ENCODE measurements around the gene RIC8A. TPM values are rescaled to one million over a fixed set of nuclear protein-coding genes. Genes with fewer than 3 reads are reported as not detected.
A peak's percentile ranks its signal among the peaks of the same experiment; 100 is the strongest.
"Not testable (repeated sequence)": the region's sequence is repeated elsewhere in the genome, so short reads cannot be mapped to it uniquely, and the experiment has no call there.

The RIC8A gene
- total RNA-seq, 2 experiments from 2014 or later, result 100 to 104 TPM

DNA sequence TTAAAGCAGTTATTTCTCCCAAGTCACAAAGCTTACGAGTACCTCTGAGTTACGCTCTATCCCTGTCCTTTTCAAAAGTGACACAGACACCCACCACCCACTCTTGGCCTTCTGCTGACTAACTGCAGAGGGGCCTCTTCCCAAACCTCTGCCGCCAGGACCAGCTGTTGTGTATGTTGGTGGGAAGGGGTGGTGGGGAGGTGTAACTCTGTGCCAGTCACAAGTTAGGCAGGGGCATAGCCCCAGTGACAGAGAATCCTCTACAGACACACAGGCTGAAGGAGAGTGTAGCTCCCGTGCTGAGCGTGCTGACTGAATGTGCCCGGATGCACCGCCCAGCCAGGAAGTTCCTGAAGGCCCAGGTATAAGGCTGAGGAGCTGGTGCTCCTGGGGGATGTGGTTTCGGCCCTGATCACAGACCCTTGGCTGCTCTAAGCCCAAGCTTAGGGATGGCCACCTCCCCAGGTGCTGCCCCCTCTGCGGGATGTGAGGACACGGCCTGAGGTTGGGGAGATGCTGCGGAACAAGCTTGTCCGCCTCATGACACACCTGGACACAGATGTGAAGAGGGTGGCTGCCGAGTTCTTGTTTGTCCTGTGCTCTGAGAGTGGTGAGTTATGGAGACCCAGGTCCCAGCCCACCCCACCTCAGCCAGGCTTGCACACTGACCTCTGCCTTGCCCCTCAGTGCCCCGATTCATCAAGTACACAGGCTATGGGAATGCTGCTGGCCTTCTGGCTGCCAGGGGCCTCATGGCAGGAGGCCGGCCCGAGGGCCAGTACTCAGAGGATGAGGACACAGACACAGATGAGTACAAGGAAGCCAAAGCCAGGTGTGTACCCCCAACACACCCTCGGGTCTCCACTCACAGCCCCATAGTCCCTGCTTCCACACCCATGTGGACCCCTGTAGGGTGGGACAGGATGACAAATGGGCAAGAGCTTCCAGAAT, 4.9 kb downstream of the RIC8A start:
- Mint-ChIP-seq H3K4me1 (ENCODE audit: low read depth) (peaks cover 21% of the 10 kb centered on the region), H3K4me3 (no peak overlapping the region), H3K36me3 (peaks cover 46% of the 10 kb centered on the region), H3K27me3 (no peaks in the 10 kb centered on the region), H3K9me3 (no peaks in the 10 kb centered on the region), H3K27ac (no peak overlapping the region)
- intact Hi-C loops (cut with micrococcal nuclease), result no loop called here
- DNase-seq, result no peak
- CTCF ChIA-PET, result interaction anchor here (0.6 to 1.9 kb wide), 2 partner anchors 39 to 67 kb away, joined by 3 to 5 read pairs; no protein-coding TSS in a partner anchor
- POLR2A ChIA-PET, result interaction anchor here (1.7 kb wide), 1 partner anchor 24 kb away, joined by 5 read pairs; the partner anchor contains the start of gene PSMD13

DNA sequence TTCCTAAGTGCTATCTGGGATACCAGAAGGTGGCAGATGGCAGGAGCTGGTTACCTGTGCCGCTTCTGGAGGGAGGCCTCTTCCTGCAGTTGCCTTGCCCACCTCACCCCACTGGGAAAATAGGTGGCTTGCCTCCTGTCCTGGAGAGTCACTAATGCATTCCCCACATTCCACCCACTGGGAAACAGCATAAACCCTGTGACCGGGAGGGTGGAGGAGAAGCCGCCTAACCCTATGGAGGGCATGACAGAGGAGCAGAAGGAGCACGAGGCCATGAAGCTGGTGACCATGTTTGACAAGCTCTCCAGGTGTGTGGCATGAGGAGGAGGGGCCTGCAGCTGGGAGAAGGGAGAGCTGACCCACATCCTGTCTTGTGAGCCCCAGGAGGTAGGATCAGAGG, 5.6 kb downstream of the RIC8A start:
- H3K36me3 Mint-ChIP-seq, result peaks cover 39% of the 10 kb centered on the region
- H3K4me3 Mint-ChIP-seq, result no peak overlapping the region
- no peak for DNase-seq
- intact Hi-C loops (cut with micrococcal nuclease), result no loop called here
- CTCF ChIA-PET, result interaction anchor here (1.9 kb wide), 1 partner anchor 39 kb away, joined by 5 read pairs; no protein-coding TSS in a partner anchor
- H3K27ac Mint-ChIP-seq, result no peak overlapping the region
- POLR2A ChIA-PET, result no interaction called here
- no peaks in the 10 kb centered on the region for H3K9me3 Mint-ChIP-seq
- H3K4me1 Mint-ChIP-seq (ENCODE audit: low read depth), result peaks cover 27% of the 10 kb centered on the region
- H3K27me3 Mint-ChIP-seq, result no peaks in the 10 kb centered on the region

GRCh38 chr11:214083-214482, 6.6 kb downstream of the RIC8A start:
- H3K4me3 Mint-ChIP-seq, result no peak overlapping the region

DNA sequence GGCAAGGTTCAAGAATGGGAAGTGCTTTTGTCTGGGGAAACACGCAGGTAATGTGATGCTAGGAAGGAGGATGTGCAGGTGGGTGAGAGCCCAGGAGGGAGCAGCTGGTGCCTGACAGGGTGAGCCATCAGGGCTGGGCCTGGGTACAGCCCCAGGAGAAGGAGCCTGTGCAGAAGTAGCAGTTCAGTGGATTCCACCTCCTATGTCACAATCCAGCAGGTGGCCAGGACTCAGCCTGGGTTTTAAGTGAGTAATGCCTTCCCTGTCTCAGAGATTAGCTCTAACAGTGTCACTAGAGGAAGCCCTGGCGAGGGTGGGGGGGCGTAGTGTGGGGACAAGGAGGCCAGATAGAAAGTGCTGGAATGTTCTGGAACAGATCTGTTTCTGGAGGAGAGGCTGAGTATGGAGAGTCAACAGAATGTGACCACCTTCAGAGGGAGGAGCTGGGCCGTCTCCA, 8.1 kb downstream of the RIC8A start:
- POLR2A ChIA-PET, result interaction anchor here (0.7 to 1.4 kb wide), 2 partner anchors 8 to 144 kb away, joined by 3 to 8 read pairs; partner anchors contain the start of genes BET1L and RIC8A
- no peak for DNase-seq
- CTCF ChIA-PET, result interaction anchor here (0.7 to 1.4 kb wide), 3 partner anchors 35 to 303 kb away, joined by 3 to 5 read pairs (median 4); no protein-coding TSS in a partner anchor
- no peaks in the 10 kb centered on the region for H3K27me3 Mint-ChIP-seq
- peaks cover 29% of the 10 kb centered on the region for H3K36me3 Mint-ChIP-seq
- intact Hi-C loops (cut with micrococcal nuclease), result no loop called here
- peaks cover 15% of the 10 kb centered on the region for H3K4me1 Mint-ChIP-seq (ENCODE audit: low read depth)
- H3K4me3 Mint-ChIP-seq, result no peak overlapping the region
- no peak overlapping the region for H3K27ac Mint-ChIP-seq
- no peaks in the 10 kb centered on the region for H3K9me3 Mint-ChIP-seq

More at GRCh38 chr11:214083-214482, 6.6 kb downstream of the RIC8A start:
- H3K27ac Mint-ChIP-seq, result no peak overlapping the region
- no peaks in the 10 kb centered on the region for H3K9me3 Mint-ChIP-seq
- ChIA-PET POLR2A (no interaction called here), CTCF (no interaction called here)
- no peaks in the 10 kb centered on the region for H3K27me3 Mint-ChIP-seq
- no peak for DNase-seq
- H3K4me1 Mint-ChIP-seq (ENCODE audit: low read depth), result peaks cover 27% of the 10 kb centered on the region
- peaks cover 38% of the 10 kb centered on the region for H3K36me3 Mint-ChIP-seq
- intact Hi-C loops (cut with micrococcal nuclease), result no loop called here

- Mint-ChIP-seq H3K27ac (no peak overlapping the region), H3K9me3 (no peaks in the 10 kb centered on the region), H3K4me1 (ENCODE audit: low read depth) (peaks cover 10% of the 10 kb centered on the region), H3K36me3 (peaks cover 22% of the 10 kb centered on the region), H3K27me3 (no peaks in the 10 kb centered on the region), H3K4me3 (no peak overlapping the region)
- DNase-seq, result no peak
- POLR2A ChIA-PET, result interaction anchor here (0.7 to 1.4 kb wide), 2 partner anchors 9 to 143 kb away, joined by 3 to 8 read pairs; partner anchors contain the start of genes BET1L and RIC8A
- CTCF ChIA-PET, result interaction anchor here (0.7 to 1.4 kb wide), 3 partner anchors 34 to 303 kb away, joined by 3 to 5 read pairs (median 4); no protein-coding TSS in a partner anchor
- intact Hi-C loops (cut with micrococcal nuclease), result no loop called here
Measured at GRCh38 chr11:216081-216974, 8.8 kb downstream of the RIC8A start.

- Mint-ChIP-seq H3K27ac (peak overlapping the region; percentile 7), H3K36me3 (peaks cover 13% of the 10 kb centered on the region), H3K4me1 (ENCODE audit: low read depth) (peaks cover 7% of the 10 kb centered on the region), H3K9me3 (no peaks in the 10 kb centered on the region), H3K27me3 (no peaks in the 10 kb centered on the region), H3K4me3 (no peak overlapping the region)
- CTCF ChIA-PET, result no interaction called here
- POLR2A ChIA-PET, result no interaction called here
- DNase-seq, result no peak
- intact Hi-C loops (cut with micrococcal nuclease), result no loop called here
Measured at GRCh38 chr11:217704-218103, 10.2 kb downstream of the RIC8A start.

GRCh38 chr11:218815-219593, 11.5 kb downstream of the RIC8A start:
- H3K27ac Mint-ChIP-seq, result no peak overlapping the region
- CTCF ChIA-PET, result no interaction called here
- no peaks in the 10 kb centered on the region for H3K27me3 Mint-ChIP-seq

GRCh38 chr11:220641-221215, 13.2 kb downstream of the RIC8A start:
- intact Hi-C loops (cut with micrococcal nuclease); H3K27me3 Mint-ChIP-seq; H3K27ac Mint-ChIP-seq; H3K9me3 Mint-ChIP-seq; POLR2A ChIA-PET; H3K4me3 Mint-ChIP-seq; H3K36me3 Mint-ChIP-seq: not testable (repeated sequence)
- H3K4me1 Mint-ChIP-seq (ENCODE audit: low read depth), result peaks cover 11% of the 10 kb centered on the region
- CTCF ChIA-PET, result interaction anchor here (0.6 kb wide), 1 partner anchor 358 kb away, joined by 4 read pairs; no protein-coding TSS in a partner anchor
- peak; percentile 2 for DNase-seq

More at GRCh38 chr11:218815-219593, 11.5 kb downstream of the RIC8A start:
- H3K4me1 Mint-ChIP-seq (ENCODE audit: low read depth), result peaks cover 7% of the 10 kb centered on the region
- peak; percentile 1 for DNase-seq
- H3K4me3 Mint-ChIP-seq, result no peak overlapping the region
- H3K36me3 Mint-ChIP-seq, result peaks cover 9% of the 10 kb centered on the region
- intact Hi-C loops (cut with micrococcal nuclease), result no loop called here
- H3K9me3 Mint-ChIP-seq, result no peaks in the 10 kb centered on the region
- POLR2A ChIA-PET, result no interaction called here

- intact Hi-C loops (cut with micrococcal nuclease), result no loop called here
- ChIA-PET CTCF (interaction anchor here (0.6 kb wide), 1 partner anchor 357 kb away, joined by 4 read pairs; no protein-coding TSS in a partner anchor), POLR2A (interaction anchor here (1.2 kb wide), 1 partner anchor 14 kb away, joined by 4 read pairs; the partner anchor contains the start of genes BET1L and RIC8A)
- Mint-ChIP-seq H3K27ac (no peak overlapping the region), H3K4me3 (no peak overlapping the region), H3K9me3 (no peaks in the 10 kb centered on the region), H3K36me3 (no peaks in the 10 kb centered on the region), H3K27me3 (no peaks in the 10 kb centered on the region), H3K4me1 (ENCODE audit: low read depth) (peaks cover 15% of the 10 kb centered on the region)
- no peak for DNase-seq
Measured at GRCh38 chr11:221539-221938, 14.0 kb downstream of the RIC8A start.

- ChIA-PET POLR2A (interaction anchor here (1.2 kb wide), 1 partner anchor 15 kb away, joined by 4 read pairs; the partner anchor contains the start of genes BET1L and RIC8A), CTCF (no interaction called here)
- Mint-ChIP-seq H3K4me1 (ENCODE audit: low read depth) (peaks cover 15% of the 10 kb centered on the region), H3K9me3 (no peaks in the 10 kb centered on the region), H3K36me3 (no peaks in the 10 kb centered on the region), H3K27ac (no peak overlapping the region), H3K27me3 (no peaks in the 10 kb centered on the region), H3K4me3 (no peak overlapping the region)
- intact Hi-C loops (cut with micrococcal nuclease), result no loop called here
- peak; percentile 6 for DNase-seq
Measured at GRCh38 chr11:221998-222789, 14.7 kb downstream of the RIC8A start.

Data from activated CD4-positive, alpha-beta memory T cell treated with anti-CD3 and anti-CD28 coated beads for 36 hours (primary cell).